SK-N-SH (cell line): ENCODE data around the gene ELOVL6. TPM values are rescaled to one million over a fixed set of nuclear protein-coding genes. Genes with fewer than 3 reads are reported as not detected.

ENCODE experiments used
- CTCF ChIA-PET: fragments of 300-600, 350-600 bp; formaldehyde crosslinking; extraction: SDS; loops from one replicate; lab custom pipeline; 2021; lab: Yijun Ruan, JAX
- POLR2A ChIA-PET: fragments of 350-600 bp; sonication (Branson Sonifier 250); formaldehyde crosslinking; extraction: SDS; loops from one replicate; lab custom pipeline; 2020; ENCODE audit warnings: antibody characterized with exemption, inconsistent platforms; lab: Yijun Ruan, JAX
- DNase-seq: peaks from one replicate; pipeline ENCODE4 v3.0.0; 2012
- H2AFZ ChIP-seq: fragments of 200-600 bp; sonication (generic); 2 replicates; pipeline ENCODE4 v1.8.1; 2016; ENCODE audit warnings: antibody characterized with exemption, mild to moderate bottlenecking, low read depth
- H3F3A ChIP-seq: fragments of 200-600 bp; sonication (generic); replicated peaks from 2 replicates; pipeline ENCODE3; 2016; ENCODE audit warnings: antibody characterized with exemption, mild to moderate bottlenecking; ENCODE audit not compliant: insufficient read depth
- H3K27ac ChIP-seq, 2 experiments: fragments of 200-500 bp in 1 of 2; fragments of 200-600 bp in 1 of 2; sonication (Bioruptor generic) in 1 of 2; sonication (generic), shearing (Covaris generic) in 1 of 2; 2 replicates each; pipeline versions ENCODE4 v1.5.1 to v1.6.1; 2014 to 2016; ENCODE audit warnings: low read depth in 2 of 2, inconsistent platforms in 1 of 2, low read length in 1 of 2, mild to moderate bottlenecking in 1 of 2, mixed read lengths in 1 of 2
- H3K27me3 ChIP-seq: fragments of 200-600 bp; sonication (generic), shearing (Covaris generic); 2 replicates; pipeline ENCODE4 v1.6.1; 2016; ENCODE audit warnings: mixed run types; ENCODE audit not compliant: insufficient read depth
- H3K36me3 ChIP-seq, 2 experiments: fragments of 200-500 bp in 1 of 2; fragments of 200-600 bp in 1 of 2; sonication (Bioruptor generic) in 1 of 2; sonication (generic) in 1 of 2; replicated peaks in 1 of 2; 2 replicates each; pipeline versions ENCODE3 to v1.5.1; 2014 to 2016; ENCODE audit warnings: low read length in 1 of 2, mild to moderate bottlenecking in 1 of 2; ENCODE audit not compliant: insufficient read depth in 2 of 2, control insufficient read depth in 1 of 2
- H3K4me1 ChIP-seq, 2 experiments: fragments of 200-500 bp in 1 of 2; fragments of 200-600 bp in 1 of 2; sonication (Bioruptor generic) in 1 of 2; sonication (generic), shearing (Covaris generic) in 1 of 2; 2 replicates each; pipeline versions ENCODE4 v1.5.1 to v1.6.1; 2014 to 2016; ENCODE audit warnings: low read depth in 1 of 2, low read length in 1 of 2, mixed run types in 1 of 2; ENCODE audit not compliant: insufficient read depth in 2 of 2, control insufficient read depth in 1 of 2
- H3K4me2 ChIP-seq: fragments of 200-600 bp; sonication (generic), shearing (Covaris generic); 2 replicates; pipeline ENCODE4 v1.6.1; 2017; ENCODE audit warnings: mixed run types
- H3K4me3 ChIP-seq, 2 experiments: fragments of 200-500 bp in 1 of 2; fragments of 200-600 bp in 1 of 2; sonication (Bioruptor generic) in 1 of 2; sonication (generic), shearing (Covaris generic) in 1 of 2; 2 replicates each; pipeline versions ENCODE4 v1.5.1 to v1.8.1; 2014 to 2016; ENCODE audit warnings: low read depth in 2 of 2, inconsistent platforms in 1 of 2, low read length in 1 of 2, mild to moderate bottlenecking in 1 of 2, mixed read lengths in 1 of 2, moderate library complexity in 1 of 2
- H3K79me2 ChIP-seq: fragments of 200-600 bp; sonication (generic); 2 replicates; pipeline ENCODE4 v1.8.1; 2017; ENCODE audit warnings: mild to moderate bottlenecking; ENCODE audit not compliant: insufficient read depth
- H3K9ac ChIP-seq: fragments of 200-600 bp; sonication (generic); 2 replicates; pipeline ENCODE4 v1.6.1; 2017; ENCODE audit warnings: mixed run types
- H3K9me2 ChIP-seq: fragments of 200-600 bp; sonication (generic); 2 replicates; pipeline ENCODE4 v1.6.1; 2017; ENCODE audit warnings: mixed run types
- H3K9me3 ChIP-seq: fragments of 200-600 bp; sonication (generic); 2 replicates; pipeline ENCODE4 v1.6.1; 2017; ENCODE audit warnings: mixed run types, mild to moderate bottlenecking, moderate library complexity
- H4K20me1 ChIP-seq: fragments of 200-600 bp; sonication (generic); 2 replicates; pipeline ENCODE4 v1.6.1; 2017; ENCODE audit warnings: mild to moderate bottlenecking, mixed run types; ENCODE audit not compliant: insufficient read depth
- EZH2phosphoT487 ChIP-seq: fragments of 200-600 bp; sonication (generic); IDR thresholded peaks from 2 replicates; pipeline ENCODE4 v1.6.1; 2017; ENCODE audit warnings: low read depth, mixed run types, mild to moderate bottlenecking, antibody characterized with exemption, moderate library complexity, borderline replicate concordance
- GATA2 ChIP-seq: sonication (generic); formaldehyde crosslinking; IDR thresholded peaks from 2 replicates; pipeline ENCODE4 v1.5.0; 2020; ENCODE audit warnings: mild to moderate bottlenecking, missing genetic modification reagents
- IRF3 ChIP-seq: fragments of 150-350 bp; IDR thresholded peaks from 2 replicates; pipeline ENCODE4 v1.6.1; 2016; ENCODE audit warnings: mild to moderate bottlenecking, low read depth, low read length
- MEF2A ChIP-seq: IDR thresholded peaks from 2 replicates; pipeline ENCODE4 v1.4.0; 2012; ENCODE audit warnings: low read depth, borderline replicate concordance
- NFIC ChIP-seq: IDR thresholded peaks from 2 replicates; pipeline ENCODE4 v1.4.0; 2012; ENCODE audit warnings: borderline replicate concordance
- POLR2AphosphoS5 ChIP-seq: IDR thresholded peaks from 2 replicates; pipeline ENCODE4 v1.6.1; 2012; ENCODE audit warnings: low read depth, low read length
- RFX5 ChIP-seq: IDR thresholded peaks from 2 replicates; pipeline ENCODE4 v1.6.1; 2012; ENCODE audit warnings: mild to moderate bottlenecking, improper control_type of control experiment, low read length
- RXRA ChIP-seq: IDR thresholded peaks from 2 replicates; pipeline ENCODE4 v1.4.0; 2012; ENCODE audit warnings: low read depth, mild to moderate bottlenecking, borderline replicate concordance
- SIN3A ChIP-seq: IDR thresholded peaks from 2 replicates; pipeline ENCODE4 v1.6.1; 2012; ENCODE audit warnings: low read depth, mild to moderate bottlenecking, low read length, moderate library complexity, borderline replicate concordance
- YY1 ChIP-seq: IDR thresholded peaks from 2 replicates; pipeline ENCODE4 v1.4.0; 2012; ENCODE audit warnings: low read depth, mild to moderate bottlenecking
- WGBS: methylation state at CpG from one replicate; pipeline ENCODE4 v1.1.6; 2017; ENCODE audit warnings: low lambda C conversion rate; 5-methylcytosine and 5-hydroxymethylcytosine counted together
- polyA plus RNA-seq, 3 experiments: library from polyadenylated mRNA; depleted of rRNA; stranded (reverse); fragments of >200 nt; gene quantifications; 2 replicates each; pipeline ENCODE4 v1.2.3, GENCODE V29; 2012
- TF ChIP-seq, protein P1 (sequence below): IDR thresholded peaks from 2 replicates; pipeline ENCODE4 v1.6.1; 2012; ENCODE audit warnings: mild to moderate bottlenecking, low read depth, low read length, moderate library complexity
- TF ChIP-seq, protein P2 (sequence below): fragments of 150-350 bp; IDR thresholded peaks from 2 replicates; pipeline ENCODE4 v1.6.1; 2017; ENCODE audit warnings: antibody characterized with exemption, low read length, low read depth, borderline replicate concordance

Gene ELOVL6
- polyA plus RNA-seq, 1 of the 3 experiments (the other 2 are of a cell fraction), result 9.0 TPM

- Histone ChIP-seq H3K9me2 (no peaks in the 10 kb centered on the region), H3K9ac (no peak overlapping the region), H4K20me1 (no peaks in the 10 kb centered on the region), H3K4me2 (no peak overlapping the region), H3K79me2 (no peaks in the 10 kb centered on the region), H3F3A (no peaks in the 10 kb centered on the region), H3K36me3 (no peaks in the 10 kb centered on the region), H2AFZ (no peak overlapping the region), H3K4me3 (no peak overlapping the region), H3K9me3 (no peaks in the 10 kb centered on the region), H3K4me1 (no peaks in the 10 kb centered on the region), H3K27ac (no peak overlapping the region), H3K27me3 (no peaks in the 10 kb centered on the region)
- TF ChIP-seq YY1, result no peak
- 81% methylated on average over 6 of the region's 6 CpGs for WGBS
- POLR2A ChIA-PET, result no interaction called here
- DNase-seq, result no peak
- CTCF ChIA-PET, result interaction anchor here (0.8 to 2.0 kb wide), 5 partner anchors 8 to 503 kb away, joined by 3 to 18 read pairs (median 6); no protein-coding TSS in a partner anchor
Observed at GRCh38 chr4:110014233-110014632, 184.2 kb downstream of the ELOVL6 start.

DNA sequence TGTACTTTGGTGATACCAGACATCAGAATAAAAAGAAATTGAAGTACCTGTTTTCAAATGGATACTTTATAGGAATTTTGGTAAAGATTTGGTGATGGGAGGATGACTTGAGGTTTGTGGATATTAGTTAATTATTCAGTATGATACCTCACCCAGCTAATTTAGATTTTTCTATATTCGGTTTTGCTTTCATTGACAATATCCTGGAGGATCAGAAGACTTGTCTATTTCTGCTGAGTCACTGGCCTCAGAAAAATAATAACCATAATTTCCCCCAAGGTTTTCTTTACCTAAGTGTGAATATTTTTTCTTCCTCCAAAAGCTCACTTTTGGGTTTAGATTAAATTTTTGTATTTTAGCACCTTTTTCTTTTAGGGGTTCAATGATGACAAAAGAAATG, 185.5 kb downstream of the ELOVL6 start:
- Histone ChIP-seq H3K79me2 (no peaks in the 10 kb centered on the region), H3K4me1 (no peaks in the 10 kb centered on the region), H3K9me3 (no peaks in the 10 kb centered on the region), H3K27me3 (no peaks in the 10 kb centered on the region), H2AFZ (0 out of 2 replicates have a peak overlapping the region, but pooled peaks have one; percentile 30), H3K36me3 (no peaks in the 10 kb centered on the region), H3K4me3 (no peak overlapping the region), H3K9ac (no peak overlapping the region), H3K4me2 (no peak overlapping the region), H3K27ac (no peak overlapping the region)
- WGBS, result 64% methylated on average over 1 of the region's 1 CpG
- DNase-seq, result no peak
- ChIA-PET POLR2A (no interaction called here), CTCF (interaction anchor here (0.6 to 2.0 kb wide), 7 partner anchors 14 to 504 kb away, joined by 3 to 18 read pairs (median 4); no protein-coding TSS in a partner anchor)
- TF ChIP-seq RFX5 (no peak), NFIC (no peak), MEF2A (no peak), GATA2 (no peak), IRF3 (no peak), RXRA (no peak), SIN3A (no peak), POLR2AphosphoS5 (no peak), EZH2phosphoT487 (no peak)
- TF ChIP-seq, protein P1, sequence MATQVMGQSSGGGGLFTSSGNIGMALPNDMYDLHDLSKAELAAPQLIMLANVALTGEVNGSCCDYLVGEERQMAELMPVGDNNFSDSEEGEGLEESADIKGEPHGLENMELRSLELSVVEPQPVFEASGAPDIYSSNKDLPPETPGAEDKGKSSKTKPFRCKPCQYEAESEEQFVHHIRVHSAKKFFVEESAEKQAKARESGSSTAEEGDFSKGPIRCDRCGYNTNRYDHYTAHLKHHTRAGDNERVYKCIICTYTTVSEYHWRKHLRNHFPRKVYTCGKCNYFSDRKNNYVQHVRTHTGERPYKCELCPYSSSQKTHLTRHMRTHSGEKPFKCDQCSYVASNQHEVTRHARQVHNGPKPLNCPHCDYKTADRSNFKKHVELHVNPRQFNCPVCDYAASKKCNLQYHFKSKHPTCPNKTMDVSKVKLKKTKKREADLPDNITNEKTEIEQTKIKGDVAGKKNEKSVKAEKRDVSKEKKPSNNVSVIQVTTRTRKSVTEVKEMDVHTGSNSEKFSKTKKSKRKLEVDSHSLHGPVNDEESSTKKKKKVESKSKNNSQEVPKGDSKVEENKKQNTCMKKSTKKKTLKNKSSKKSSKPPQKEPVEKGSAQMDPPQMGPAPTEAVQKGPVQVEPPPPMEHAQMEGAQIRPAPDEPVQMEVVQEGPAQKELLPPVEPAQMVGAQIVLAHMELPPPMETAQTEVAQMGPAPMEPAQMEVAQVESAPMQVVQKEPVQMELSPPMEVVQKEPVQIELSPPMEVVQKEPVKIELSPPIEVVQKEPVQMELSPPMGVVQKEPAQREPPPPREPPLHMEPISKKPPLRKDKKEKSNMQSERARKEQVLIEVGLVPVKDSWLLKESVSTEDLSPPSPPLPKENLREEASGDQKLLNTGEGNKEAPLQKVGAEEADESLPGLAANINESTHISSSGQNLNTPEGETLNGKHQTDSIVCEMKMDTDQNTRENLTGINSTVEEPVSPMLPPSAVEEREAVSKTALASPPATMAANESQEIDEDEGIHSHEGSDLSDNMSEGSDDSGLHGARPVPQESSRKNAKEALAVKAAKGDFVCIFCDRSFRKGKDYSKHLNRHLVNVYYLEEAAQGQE, result no peak
- TF ChIP-seq, protein P2, sequence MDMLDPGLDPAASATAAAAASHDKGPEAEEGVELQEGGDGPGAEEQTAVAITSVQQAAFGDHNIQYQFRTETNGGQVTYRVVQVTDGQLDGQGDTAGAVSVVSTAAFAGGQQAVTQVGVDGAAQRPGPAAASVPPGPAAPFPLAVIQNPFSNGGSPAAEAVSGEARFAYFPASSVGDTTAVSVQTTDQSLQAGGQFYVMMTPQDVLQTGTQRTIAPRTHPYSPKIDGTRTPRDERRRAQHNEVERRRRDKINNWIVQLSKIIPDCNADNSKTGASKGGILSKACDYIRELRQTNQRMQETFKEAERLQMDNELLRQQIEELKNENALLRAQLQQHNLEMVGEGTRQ, result no peak
- TF ChIP-seq, all 33 proteins: peak for 0
- Histone ChIP-seq H3K9me2 (no peaks in the 10 kb centered on the region), H4K20me1 (no peaks in the 10 kb centered on the region), H3F3A (no peaks in the 10 kb centered on the region)
